H1 (cell line): ENCODE data around the gene CLDN14. TPM values are rescaled to one million over a fixed set of nuclear protein-coding genes. Genes with fewer than 3 reads are reported as not detected.

Source experiments
- CHD7 ChIP-seq: fragments of 300-600 bp; sonication (generic); IDR thresholded peaks from 2 replicates; pipeline ENCODE4 v1.7.1; 2012; ENCODE audit warnings: low read length, moderate library complexity, mild to moderate bottlenecking, inconsistent platforms; ENCODE audit not compliant: insufficient replicate concordance
- EP300 ChIP-seq, 2 experiments: IDR thresholded peaks; 1 replicate in 1 of 2; 2 replicates in 1 of 2; pipeline ENCODE4 v1.6.1; 2011 to 2012; ENCODE audit warnings: low read depth in 2 of 2, low read length in 2 of 2, mild to moderate bottlenecking in 2 of 2, borderline replicate concordance in 1 of 2, inconsistent platforms in 1 of 2, moderate library complexity in 1 of 2
- FOSL1 ChIP-seq: IDR thresholded peaks from 2 replicates; pipeline ENCODE4 v1.6.1; 2011; ENCODE audit warnings: mild to moderate bottlenecking, low read depth, low read length, moderate library complexity; ENCODE audit not compliant: insufficient read depth
- HDAC2 ChIP-seq, 2 experiments: fragments of 300-600 bp in 1 of 2; sonication (generic) in 1 of 2; IDR thresholded peaks; 2 replicates each; pipeline ENCODE4 v1.6.1; 2011 to 2012; ENCODE audit warnings: low read depth in 2 of 2, low read length in 2 of 2, mild to moderate bottlenecking in 2 of 2, moderate library complexity in 2 of 2, borderline replicate concordance in 1 of 2, inconsistent platforms in 1 of 2
- MAFK ChIP-seq: IDR thresholded peaks from 2 replicates; pipeline ENCODE4 v1.6.1; 2012; ENCODE audit warnings: low read depth, mild to moderate bottlenecking, improper control_type of control experiment, low read length
- RXRA ChIP-seq: IDR thresholded peaks from 2 replicates; pipeline ENCODE4 v1.6.1; 2011; ENCODE audit warnings: low read depth, mild to moderate bottlenecking, low read length, moderate library complexity; ENCODE audit not compliant: insufficient read depth
- SRF ChIP-seq: IDR thresholded peaks from 2 replicates; pipeline ENCODE4 v1.6.1; 2011; ENCODE audit warnings: mild to moderate bottlenecking, low read depth, low read length, moderate library complexity
- SUZ12 ChIP-seq: fragments of 200-600 bp; sonication (generic); IDR thresholded peaks from 2 replicates; pipeline ENCODE4 v1.6.1; 2012; ENCODE audit warnings: mild to moderate bottlenecking, inconsistent platforms, low read length, moderate library complexity, mixed read lengths
- TBP ChIP-seq: IDR thresholded peaks from 2 replicates; pipeline ENCODE4 v1.6.1; 2011; ENCODE audit warnings: low read depth, low read length, improper control_type of control experiment
- polyA plus RNA-seq, 7 experiments: library from polyadenylated mRNA; depleted of rRNA in 3 of 7; stranded (reverse) in 5 of 7; unstranded in 2 of 7; fragments of >200 nt in 5 of 7; fragments of 200-250 nt in 2 of 7; gene quantifications; 1 replicate in 5 of 7; 2 replicates in 1 of 7; 4 replicates in 1 of 7; pipeline versions ENCODE4 v1.2.1 to v1.2.3, GENCODE V29; 2011 to 2013; ENCODE audit warnings: missing spikeins in 2 of 7, mixed read lengths in 2 of 7
- total RNA-seq: library from RNA; stranded (reverse); fragmentation: NEBNext Ultra II Directional; extraction: Animal tissue kit (Norgen Biotek cat#: 25700); gene quantifications from 2 replicates; pipeline ENCODE4 v1.2.1, GENCODE V29; 2021

The CLDN14 gene
- total and polyA plus RNA-seq, 2 of the 8 experiments (the other 6 are each of a cell fraction or from before 2014, with no cell fraction given): 0.08 TPM; not detected in 1

GRCh38 chr21:36478207-36478701 is 1.7 kb downstream of the CLDN14 start (continued):
- TF ChIP-seq CHD7 (no peak), HDAC2 (IDR thresholded peaks at IDR 0.05; ENCODE audit: borderline replicate concordance in 1 of 2, low read depth in 2 of 2, low read length in 2 of 2) (no peak), RXRA (no peak), MAFK (no peak), TBP (no peak), SRF (no peak), EP300 (IDR thresholded peaks at IDR 0.05; ENCODE audit: borderline replicate concordance in 1 of 2, low read depth in 2 of 2, low read length in 2 of 2) (no peak), SUZ12 (no peak), FOSL1 (no peak)
